Measurements from ENCODE around the gene ARL8B. TPM values are rescaled to one million over a fixed set of nuclear protein-coding genes. Genes with fewer than 3 reads are reported as not detected.

Gene ARL8B
- total RNA-seq, 1 experiment from 2014 or later: 29.0 TPM

DNA sequence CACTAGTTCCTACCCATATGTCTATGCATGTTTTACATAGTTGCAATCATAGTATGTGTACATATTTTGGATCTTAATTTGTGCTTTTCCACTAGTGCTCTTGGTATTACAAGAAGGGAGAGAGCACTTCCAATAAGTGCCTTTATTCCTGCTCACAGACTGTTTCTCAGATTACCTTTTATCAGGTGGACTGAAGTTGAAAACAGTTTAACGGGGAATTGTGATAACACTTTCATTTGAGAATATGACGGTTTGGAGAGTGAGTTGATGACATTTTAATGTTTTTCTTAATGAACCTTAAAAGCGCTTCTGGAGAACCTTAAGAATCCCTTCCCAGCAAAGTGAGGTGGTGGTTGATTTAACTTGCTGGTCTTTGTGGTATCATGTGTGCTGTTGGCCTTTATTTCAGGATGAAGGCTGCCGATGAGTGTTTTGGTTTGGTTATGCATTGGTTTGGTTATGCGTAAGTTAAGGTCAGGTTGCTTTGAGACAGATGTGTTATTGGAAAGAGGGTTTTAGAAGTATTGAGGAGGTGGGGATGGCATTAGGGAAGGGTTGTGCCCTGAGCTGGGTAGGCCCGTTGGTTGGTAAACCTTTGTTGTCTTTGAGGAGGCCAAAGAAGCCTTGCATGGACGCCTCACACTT is 68.2 kb downstream of the ARL8B start:
- WGBS (ENCODE audit: extremely low coverage, insufficient read length, low lambda C conversion rate): no CpG with 5 or more reads among the region's 7 CpGs
- H3K4me1 ChIP-seq (ENCODE audit: insufficient read depth, low read length): peaks cover 6% of the 10 kb centered on the region; the same call in 1 of the 2 replicates
- no peak overlapping the region for H3T11ph ChIP-seq (ENCODE audit: low read length)
- peaks cover 5% of the 10 kb centered on the region for H3K27me3 Mint-ChIP-seq (ENCODE audit: low read depth)
- H4K91ac ChIP-seq (ENCODE audit: insufficient read length, low read depth, low read length): no peak overlapping the region
- no peak overlapping the region for H3K23ac ChIP-seq (ENCODE audit: insufficient read length, low read depth, low read length)
- peaks cover 30 to 41% of the 10 kb centered on the region in 2 experiments for H3K4me1 Mint-ChIP-seq
- peaks cover 8 to 13% (median 11%) of the 10 kb centered on the region in 3 experiments; a peak in 6 of 7 replicates for H3K36me3 Mint-ChIP-seq (ENCODE audit: insufficient read depth in 1 of 3, low read depth in 3 of 3)
- H2BK5ac ChIP-seq (ENCODE audit: insufficient read length, low read length): no peak overlapping the region
- H2BK20ac ChIP-seq (ENCODE audit: low read depth, low read length, poor library complexity, severe bottlenecking): no peak overlapping the region
- no peaks in the 10 kb centered on the region for H3K9me3 ChIP-seq (ENCODE audit: control insufficient read depth, low read depth, low read length)
- 0 out of 7 replicates have a peak overlapping the region, but pooled peaks of 1 of the 3 experiments have one; percentile 18 for H3K27ac Mint-ChIP-seq
- no peak overlapping the region for H3K14ac ChIP-seq (ENCODE audit: insufficient read depth, low read length)
- no peak overlapping the region for H2BK12ac ChIP-seq (ENCODE audit: insufficient read length, low read depth, low read length)
- H2BK15ac ChIP-seq (ENCODE audit: low read depth, low read length): no peak overlapping the region
- H4K5ac ChIP-seq (ENCODE audit: insufficient read length, low read depth, low read length): no peak overlapping the region
- DNase-seq: no peak
- H2AK5ac ChIP-seq (ENCODE audit: insufficient read length, low read length): no peak overlapping the region
- no peak overlapping the region for H2BK120ac ChIP-seq (ENCODE audit: low read depth, low read length, poor library complexity, severe bottlenecking)
- no peak overlapping the region for H3K27ac ChIP-seq (ENCODE audit: insufficient read length, low read depth, low read length)
- H2AFZ ChIP-seq (ENCODE audit: low read length): no peak overlapping the region
- H3K18ac ChIP-seq (ENCODE audit: insufficient read length, low read depth, low read length): no peak overlapping the region
- H4K8ac ChIP-seq (replicated peaks; ENCODE audit: insufficient read length, low read depth, low read length): no peak overlapping the region
- no peak overlapping the region for H3K56ac ChIP-seq (ENCODE audit: insufficient read length, low read depth, low read length)
- H3K4me2 ChIP-seq (ENCODE audit: insufficient read depth, insufficient read length, low read length): peak overlapping the region; percentile 36
- H3K27me3 ChIP-seq (ENCODE audit: insufficient read depth, low read length): no peaks in the 10 kb centered on the region
- no peak overlapping the region for H3K4ac ChIP-seq (ENCODE audit: low read depth, low read length)
- no peak overlapping the region for H3K9ac ChIP-seq (ENCODE audit: extremely low read depth, insufficient read length, low read length)
- TF ChIP-seq CTCF (conservative IDR thresholded peaks at IDR 0.05): no peak
- H3K4me3 Mint-ChIP-seq: peak overlapping the region in 1 of 2 experiments; percentile 97; a peak in 3 of 5 replicates
- peaks cover 12% of the 10 kb centered on the region; the same call in 1 of the 2 replicates for H3K79me2 ChIP-seq (ENCODE audit: insufficient read depth, low read length)
- no peaks in the 10 kb centered on the region for H3K9me3 Mint-ChIP-seq
- peaks cover 4% of the 10 kb centered on the region for H3K79me1 ChIP-seq (ENCODE audit: insufficient read depth, low read depth, low read length, poor library complexity, severe bottlenecking)
- H3K23me2 ChIP-seq (ENCODE audit: insufficient read length, low read depth, low read length, poor library complexity, severe bottlenecking): peaks cover 10% of the 10 kb centered on the region
- H4K20me1 ChIP-seq (ENCODE audit: control insufficient read depth, insufficient read depth, insufficient read length): no peaks in the 10 kb centered on the region
